ENCODE measurements around the gene SLC9C1.
"Not testable (repeated sequence)": the region's sequence is repeated elsewhere in the genome, so short reads cannot be mapped to it uniquely, and the experiment has no call there.

The SLC9C1 gene

GRCh38 chr3:112185423-112186035, 108.5 kb downstream of the SLC9C1 start:
- not testable (repeated sequence) for DNase-seq

DNA sequence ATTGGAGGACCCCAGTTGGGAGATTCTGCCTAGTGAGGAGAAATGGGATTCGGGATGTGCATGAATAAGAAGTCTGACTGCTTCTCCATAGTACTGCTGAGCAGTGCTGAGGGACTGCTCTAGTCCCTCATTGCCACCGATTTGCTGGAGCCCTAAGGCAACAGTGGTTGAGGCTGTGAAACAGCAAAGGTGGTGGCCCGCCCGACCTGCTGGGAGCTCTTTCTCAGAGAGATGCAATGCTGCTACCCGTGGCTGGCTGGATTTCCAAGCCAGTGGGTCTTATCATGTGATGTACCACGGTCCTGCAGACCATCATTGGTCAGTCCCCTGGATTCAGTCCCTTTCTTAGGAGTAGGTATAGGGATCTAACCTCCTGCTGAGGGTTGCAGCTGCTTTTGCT, 118.4 kb downstream of the SLC9C1 start:
- DNase-seq = no peak

DNA sequence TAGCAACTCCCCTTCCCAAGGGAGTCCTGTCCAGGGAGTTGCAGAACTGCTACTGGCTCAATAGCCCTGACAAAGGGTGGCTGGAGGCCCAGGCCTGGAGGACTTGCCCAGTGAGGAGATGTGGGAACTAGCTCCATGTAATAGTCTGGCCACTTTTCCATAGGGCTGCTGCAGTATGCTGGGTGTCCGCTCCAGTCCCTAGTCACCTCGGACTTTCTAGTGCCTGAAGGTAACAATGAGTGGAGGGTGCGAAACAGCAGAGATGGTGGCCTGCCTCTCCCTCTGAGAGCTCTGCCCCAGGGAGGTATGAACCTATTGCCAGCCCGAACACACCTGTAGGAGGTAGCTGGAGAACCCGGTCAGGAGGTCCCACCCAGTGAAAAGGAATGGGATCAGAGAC, 119.0 kb downstream of the SLC9C1 start:
- DNase-seq = no peak

GRCh38 chr3:112171144-112171543, 122.9 kb downstream of the SLC9C1 start:
- no peak for DNase-seq

DNA sequence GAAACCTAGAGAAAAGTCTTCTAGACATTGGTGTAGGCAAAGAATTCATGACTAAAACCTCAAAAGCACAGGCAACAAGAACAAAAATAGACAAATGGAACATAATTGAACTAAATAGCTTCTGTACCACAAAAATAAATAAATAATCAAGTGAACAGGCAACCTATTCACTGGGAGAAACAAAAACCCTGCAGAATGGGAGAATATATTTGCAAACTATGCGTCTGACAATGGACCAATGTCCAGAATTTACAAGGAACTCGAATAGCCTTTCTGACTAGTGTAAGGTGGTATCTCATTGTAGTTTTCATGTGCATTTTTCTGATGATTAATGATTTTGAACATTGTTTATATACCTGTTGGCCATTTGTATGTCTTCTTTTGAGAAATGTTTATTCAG, 124.0 kb downstream of the SLC9C1 start:
- no peak for DNase-seq

GRCh38 chr3:112167758-112168157, 126.3 kb downstream of the SLC9C1 start:
- no peak for DNase-seq

DNA sequence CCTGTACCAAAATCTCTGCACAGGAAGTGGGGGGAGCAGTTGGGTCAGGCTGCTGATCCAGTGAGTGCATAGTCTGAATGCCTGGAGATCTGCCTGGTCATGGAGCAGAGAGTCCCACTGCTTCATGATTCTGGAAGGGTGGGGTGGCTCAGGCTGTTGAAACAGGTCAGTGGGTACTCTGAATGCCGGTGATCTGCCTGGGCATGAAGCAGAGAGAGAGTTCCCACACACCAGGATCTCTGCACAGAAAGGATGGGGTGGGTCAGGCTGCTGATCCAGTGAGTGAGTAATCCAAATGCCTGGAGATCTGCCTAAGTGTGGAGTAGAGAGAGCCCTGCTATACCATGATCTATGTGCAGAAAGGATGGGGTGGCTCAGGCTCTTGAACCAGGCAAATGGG, 144.9 kb downstream of the SLC9C1 start:
- DNase-seq = no peak

GRCh38 chr3:112143689-112144088, 150.3 kb downstream of the SLC9C1 start:
- no peak for DNase-seq

GRCh38 chr3:112143251-112143650, 150.8 kb downstream of the SLC9C1 start:
- DNase-seq = no peak

DNA sequence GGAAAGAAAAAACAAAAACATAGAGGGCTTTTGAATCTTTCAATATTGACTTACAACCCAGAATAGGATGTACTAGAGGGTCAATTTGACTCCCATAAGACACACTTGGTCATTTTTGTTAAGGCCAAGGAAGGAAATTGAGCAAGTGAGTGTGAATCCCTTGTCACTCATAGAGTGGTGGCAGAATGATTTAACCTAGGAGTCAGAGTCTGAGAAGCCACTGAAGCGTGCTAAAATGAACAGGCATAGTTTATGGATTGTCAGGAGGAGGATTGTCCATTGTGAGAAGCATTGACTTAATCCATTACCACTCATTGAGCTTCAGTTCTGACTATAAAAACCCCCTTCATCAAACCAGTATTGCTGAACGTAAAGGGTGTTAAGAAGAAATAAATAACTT, 152.7 kb downstream of the SLC9C1 start:
- no peak for DNase-seq

DNA sequence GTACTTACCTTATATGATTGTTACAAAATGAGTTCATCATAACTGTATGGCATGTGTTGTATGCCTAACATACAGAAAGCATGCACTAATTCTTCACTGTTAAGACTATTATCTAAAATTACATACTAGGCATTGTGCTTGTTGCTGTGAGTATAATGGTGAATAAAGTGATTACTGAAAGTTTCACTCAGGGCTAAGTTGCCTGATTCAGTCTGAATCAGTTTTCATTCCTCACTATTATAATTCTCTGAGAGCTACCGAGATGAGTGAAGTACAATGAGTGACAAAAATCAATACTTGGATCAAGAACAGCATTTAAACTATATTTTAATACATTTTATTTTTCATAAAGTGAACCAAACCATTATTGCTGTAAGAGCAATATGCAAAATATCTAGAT, 153.4 kb downstream of the SLC9C1 start:
- DNase-seq = no peak

GRCh38 chr3:112138219-112138969, 155.6 kb downstream of the SLC9C1 start:
- DNase-seq = no peak

DNA sequence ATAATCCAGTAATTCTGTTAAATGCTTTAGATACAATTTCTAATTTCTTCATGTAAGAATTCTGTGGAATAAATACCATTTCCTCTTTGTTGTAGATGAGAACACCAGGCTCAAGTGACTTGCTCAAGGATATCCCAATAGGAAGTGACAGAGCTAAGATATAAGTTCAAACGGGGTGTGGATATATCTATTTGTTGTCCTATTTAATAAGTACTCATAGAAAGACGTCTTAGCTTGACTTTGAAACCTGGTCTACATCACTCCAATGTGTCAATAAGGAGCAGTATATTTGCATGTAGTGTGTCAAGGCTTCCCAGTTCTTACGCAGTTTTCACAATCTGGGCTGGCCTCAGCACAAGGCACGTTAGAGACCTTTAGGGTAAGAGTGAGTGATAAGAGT, 156.2 kb downstream of the SLC9C1 start:
- DNase-seq = no peak

DNA sequence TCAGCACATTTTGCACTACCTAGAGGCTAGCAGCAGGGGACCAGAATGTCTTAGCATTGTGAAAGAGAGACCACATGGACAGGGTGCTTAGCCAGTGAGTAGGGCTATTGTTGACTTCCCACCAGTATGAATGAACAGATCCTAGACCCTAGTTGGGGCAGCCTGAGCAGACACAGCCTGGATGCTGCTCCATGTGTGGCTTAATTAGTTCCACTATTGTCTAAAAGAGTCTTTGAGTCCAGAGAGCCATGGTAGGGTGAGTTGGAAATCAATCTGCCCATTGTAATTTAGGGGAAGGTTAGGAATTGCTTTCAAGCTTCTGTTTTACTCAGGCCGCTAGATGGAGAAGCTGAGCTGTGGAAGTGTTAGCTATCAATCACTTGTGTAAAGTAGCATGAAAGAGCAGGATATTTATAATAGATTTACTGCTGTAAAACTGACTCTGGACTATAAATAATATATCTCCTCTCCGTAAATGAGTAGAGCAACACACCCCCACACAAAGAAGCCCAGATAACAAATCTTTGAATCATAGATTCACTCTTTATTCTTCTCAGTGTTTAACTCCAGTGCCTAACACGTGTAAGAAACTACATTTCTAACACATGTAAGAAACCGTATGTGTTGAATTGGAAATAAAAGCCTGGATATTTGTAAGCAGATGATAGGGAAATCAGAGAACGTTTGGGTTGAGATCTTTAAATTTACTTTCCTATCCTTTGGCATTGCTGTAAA, 156.9 kb downstream of the SLC9C1 start:
- DNase-seq = no peak

DNA sequence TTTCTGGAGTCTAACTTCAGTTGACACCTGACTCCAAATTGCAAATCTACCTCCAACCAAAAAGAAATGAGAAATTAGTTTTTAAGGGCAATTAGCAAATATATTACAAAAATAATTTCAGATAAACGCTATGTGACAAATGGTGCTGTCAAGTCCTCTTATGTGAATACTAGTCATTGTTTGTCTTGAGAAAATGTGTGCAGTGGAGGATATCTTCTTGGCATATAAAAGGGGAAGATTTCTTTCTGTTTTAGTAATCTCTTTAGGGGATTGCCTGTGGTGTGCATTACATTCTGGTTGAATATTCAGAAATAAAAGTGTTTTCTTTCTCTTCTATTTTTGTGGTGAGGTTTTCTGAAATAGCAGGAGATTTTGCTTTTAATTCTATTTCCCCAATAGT, 158.0 kb downstream of the SLC9C1 start:
- no peak for DNase-seq

DNA sequence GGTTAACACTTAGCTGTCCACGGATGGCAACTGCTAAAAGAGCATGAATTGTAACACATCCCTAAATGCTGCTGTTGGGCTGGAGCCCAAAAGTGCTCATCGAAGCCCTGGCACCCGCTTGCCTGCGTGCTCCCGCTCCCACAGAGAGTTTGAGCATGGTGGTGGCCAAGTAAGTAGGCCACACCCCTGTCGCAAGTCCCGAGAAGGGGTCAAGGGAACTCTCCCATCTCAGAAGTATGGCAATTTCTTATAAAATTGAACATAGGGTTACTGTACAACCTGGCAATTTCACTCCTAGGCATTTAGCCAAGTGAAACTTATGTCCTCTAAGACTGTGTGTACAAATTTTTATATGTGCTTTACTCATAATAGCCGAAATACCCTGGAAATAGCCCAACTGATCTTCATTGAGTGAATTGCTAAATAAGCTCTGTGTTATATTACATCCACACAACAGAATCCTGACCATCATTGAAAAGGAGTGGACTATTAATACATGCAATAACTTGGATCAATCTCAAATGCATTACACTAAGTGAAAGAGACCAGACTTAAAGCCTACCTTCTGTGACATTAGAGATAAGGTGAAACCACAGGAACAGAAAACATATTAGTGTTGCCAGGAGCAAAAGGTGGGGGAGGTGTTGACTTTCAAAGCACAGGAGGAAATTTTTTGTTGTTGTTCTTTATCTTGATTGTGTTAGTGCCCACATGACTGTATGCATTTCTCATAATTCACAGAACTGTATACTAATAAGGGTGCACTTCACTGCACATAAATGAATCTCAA, 159.5 kb downstream of the SLC9C1 start:
- no peak for DNase-seq

- no peak for DNase-seq
Observed at GRCh38 chr3:112133626-112134334, 160.2 kb downstream of the SLC9C1 start.

GRCh38 chr3:112132975-112133448, 161.0 kb downstream of the SLC9C1 start, which contains the start of gene GCSAM:
TSS of gene GCSAM (minus strand) at chr3:112133248. CDS start at chr3:112133120, 128 bp downstream.
- DNase-seq = no peak

DNA sequence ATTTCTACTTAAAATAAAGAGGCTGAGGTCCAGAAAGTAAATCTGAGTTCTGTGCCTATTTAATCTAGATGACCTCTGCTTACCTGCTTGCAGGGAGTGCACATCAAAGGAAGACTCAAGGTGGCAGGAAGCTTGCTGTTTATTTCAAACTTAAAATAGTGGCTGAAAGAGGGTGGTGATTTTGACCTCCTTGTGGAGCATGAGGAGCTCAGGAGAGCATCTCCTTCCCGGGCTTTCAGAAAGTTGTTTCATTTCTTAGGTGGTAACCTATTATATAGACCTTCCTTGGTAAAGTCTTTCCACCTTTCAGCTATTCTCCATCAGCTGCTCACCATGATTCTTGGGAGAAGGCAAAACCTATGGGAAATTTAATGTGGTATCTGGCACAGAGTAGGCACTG, 161.5 kb downstream of the SLC9C1 start:
- DNase-seq = no peak

- DNase-seq = no peak
Observed at GRCh38 chr3:112132088-112132487, 161.9 kb downstream of the SLC9C1 start.

GRCh38 chr3:112131111-112131510, 162.9 kb downstream of the SLC9C1 start:
- no peak for DNase-seq

DNA sequence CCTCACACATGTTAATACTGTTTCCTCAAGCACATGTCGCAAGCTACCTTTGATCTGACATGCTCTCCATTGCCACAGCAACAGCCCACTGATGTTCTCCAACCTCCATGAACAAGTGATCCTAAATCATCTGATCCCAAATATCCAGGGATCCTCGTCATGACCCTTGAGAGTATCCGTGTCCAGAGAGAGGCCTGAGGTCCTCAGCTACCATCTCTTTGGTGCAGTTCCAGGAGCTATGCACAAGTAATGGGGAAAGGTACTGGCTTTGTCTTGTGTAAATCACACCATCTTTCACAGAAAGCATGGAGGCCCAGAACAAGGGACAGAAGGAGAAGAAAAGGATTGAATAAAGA, 163.4 kb downstream of the SLC9C1 start:
- DNase-seq = no peak
